Measurements from ENCODE around the gene TRAPPC10. TPM values are rescaled to one million over a fixed set of nuclear protein-coding genes. Genes with fewer than 3 reads are reported as not detected.

TRAPPC10 gene
- total RNA-seq, 1 experiment from 2014 or later: 31.5 TPM

DNA sequence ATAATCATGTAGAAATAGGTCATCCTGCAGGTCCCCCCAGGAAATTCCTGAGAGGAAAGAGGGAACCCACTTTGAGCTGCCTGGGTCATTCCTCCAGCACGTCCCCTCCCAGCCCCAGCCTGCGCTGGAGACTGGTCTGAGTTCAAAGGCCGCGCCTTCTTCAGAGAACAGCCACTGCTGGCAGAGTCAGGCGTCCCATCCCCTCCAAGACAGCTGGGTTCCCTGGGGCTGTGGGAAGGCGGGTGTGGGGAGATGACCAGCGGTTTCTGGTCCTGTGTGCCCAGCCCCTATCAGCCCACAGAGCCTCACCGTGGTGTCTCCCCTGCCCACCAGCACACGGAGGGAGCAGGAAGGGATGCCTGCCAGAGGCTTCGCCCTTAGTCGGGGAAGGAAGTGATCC is 18.0 kb upstream of the TRAPPC10 start:
- H3K9ac ChIP-seq (ENCODE audit: low read length): no peak overlapping the region
- H3K79me2 ChIP-seq (ENCODE audit: insufficient read depth, low read length): no peaks in the 10 kb centered on the region
- 0 out of 2 replicates have a peak, but pooled peaks have one; percentile 17 for ATAC-seq
- ChIA-PET POLR2A (no interaction called here), CTCF (no interaction called here), RAD21 (ENCODE audit: low non-redundant PET in 1 of 2, low total read pairs in 2 of 2, uncharacterized antibody in 2 of 2, unreplicated experiment in 2 of 2) (no interaction called here)
- H3K4me1 ChIP-seq (ENCODE audit: control insufficient read depth in 1 of 2, insufficient read depth in 2 of 2, low read length in 2 of 2): no peaks in the 10 kb centered on the region
- H3K27ac ChIP-seq (ENCODE audit: low read depth, low read length): no peak overlapping the region
- no peaks in the 10 kb centered on the region for H3K36me3 ChIP-seq (ENCODE audit: control insufficient read depth in 1 of 2, insufficient read depth in 2 of 2, low read length in 2 of 2)
- intact Hi-C loops (cut with micrococcal nuclease): no loop called here
- TF ChIP-seq ELF1 (IDR thresholded peaks at IDR 0.05; ENCODE audit: borderline replicate concordance, low read depth) (no peak), POLR2AphosphoS5 (IDR thresholded peaks at IDR 0.05; ENCODE audit: low read depth, low read length) (no peak), EZH2 (IDR thresholded peaks at IDR 0.05) (no peak), CEBPB (IDR thresholded peaks at IDR 0.05; ENCODE audit: low read depth) (no peak), SRF (IDR thresholded peaks at IDR 0.05; ENCODE audit: low read depth) (no peak), CBX3 (IDR thresholded peaks at IDR 0.05; ENCODE audit: low read depth) (no peak), TCF7L2 (IDR thresholded peaks at IDR 0.05; ENCODE audit: borderline replicate concordance, extremely low read depth, insufficient read depth, insufficient read length) (no peak), ZNF274 (IDR thresholded peaks at IDR 0.05; ENCODE audit: low read depth, low read length) (no peak)
- TF ChIP-seq, protein P1, sequence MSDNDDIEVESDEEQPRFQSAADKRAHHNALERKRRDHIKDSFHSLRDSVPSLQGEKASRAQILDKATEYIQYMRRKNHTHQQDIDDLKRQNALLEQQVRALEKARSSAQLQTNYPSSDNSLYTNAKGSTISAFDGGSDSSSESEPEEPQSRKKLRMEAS (IDR thresholded peaks at IDR 0.05): no peak
- TF ChIP-seq, protein P2, sequence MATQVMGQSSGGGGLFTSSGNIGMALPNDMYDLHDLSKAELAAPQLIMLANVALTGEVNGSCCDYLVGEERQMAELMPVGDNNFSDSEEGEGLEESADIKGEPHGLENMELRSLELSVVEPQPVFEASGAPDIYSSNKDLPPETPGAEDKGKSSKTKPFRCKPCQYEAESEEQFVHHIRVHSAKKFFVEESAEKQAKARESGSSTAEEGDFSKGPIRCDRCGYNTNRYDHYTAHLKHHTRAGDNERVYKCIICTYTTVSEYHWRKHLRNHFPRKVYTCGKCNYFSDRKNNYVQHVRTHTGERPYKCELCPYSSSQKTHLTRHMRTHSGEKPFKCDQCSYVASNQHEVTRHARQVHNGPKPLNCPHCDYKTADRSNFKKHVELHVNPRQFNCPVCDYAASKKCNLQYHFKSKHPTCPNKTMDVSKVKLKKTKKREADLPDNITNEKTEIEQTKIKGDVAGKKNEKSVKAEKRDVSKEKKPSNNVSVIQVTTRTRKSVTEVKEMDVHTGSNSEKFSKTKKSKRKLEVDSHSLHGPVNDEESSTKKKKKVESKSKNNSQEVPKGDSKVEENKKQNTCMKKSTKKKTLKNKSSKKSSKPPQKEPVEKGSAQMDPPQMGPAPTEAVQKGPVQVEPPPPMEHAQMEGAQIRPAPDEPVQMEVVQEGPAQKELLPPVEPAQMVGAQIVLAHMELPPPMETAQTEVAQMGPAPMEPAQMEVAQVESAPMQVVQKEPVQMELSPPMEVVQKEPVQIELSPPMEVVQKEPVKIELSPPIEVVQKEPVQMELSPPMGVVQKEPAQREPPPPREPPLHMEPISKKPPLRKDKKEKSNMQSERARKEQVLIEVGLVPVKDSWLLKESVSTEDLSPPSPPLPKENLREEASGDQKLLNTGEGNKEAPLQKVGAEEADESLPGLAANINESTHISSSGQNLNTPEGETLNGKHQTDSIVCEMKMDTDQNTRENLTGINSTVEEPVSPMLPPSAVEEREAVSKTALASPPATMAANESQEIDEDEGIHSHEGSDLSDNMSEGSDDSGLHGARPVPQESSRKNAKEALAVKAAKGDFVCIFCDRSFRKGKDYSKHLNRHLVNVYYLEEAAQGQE (IDR thresholded peaks at IDR 0.05; ENCODE audit: low read depth): no peak
- no peak overlapping the region for H3K4me3 ChIP-seq (replicated peaks in 1 of 2; ENCODE audit: low read depth in 1 of 2, low read length in 2 of 2)
- no peak overlapping the region for H3K4me2 ChIP-seq (ENCODE audit: low read length)
- no peak for DNase-seq (ENCODE audit: low read depth, low spot score)
- H3K9me2 ChIP-seq (ENCODE audit: insufficient read depth): no peaks in the 10 kb centered on the region
- no peaks in the 10 kb centered on the region for H3K9me3 ChIP-seq (ENCODE audit: control insufficient read depth in 1 of 2, insufficient read depth in 1 of 2, low read depth in 1 of 2, low read length in 2 of 2)
- no TSS peak for BruUV-seq (replicated peaks)
- no peaks in the 10 kb centered on the region for H3K27me3 ChIP-seq (ENCODE audit: insufficient read depth, low read length)
- H4K20me1 ChIP-seq (ENCODE audit: insufficient read depth): no peaks in the 10 kb centered on the region
- H2AFZ ChIP-seq (ENCODE audit: low read depth, low read length, poor library complexity, severe bottlenecking): no peak overlapping the region
